CD4-positive, alpha-beta T cell treated with Interleukin-2 at 100 ng/mL for 4 hours (primary cell): Measurements from ENCODE around the gene GAB2.
"Not testable (repeated sequence)": the region's sequence is repeated elsewhere in the genome, so short reads cannot be mapped to it uniquely, and the experiment has no call there.

Experiments used
- DNase-seq: peaks from one replicate; pipeline ENCODE4 v3.0.0-alpha.2; 2020; ENCODE audit warnings: low spot score

Gene GAB2

GRCh38 chr11:78313181-78313795, 104.3 kb downstream of the GAB2 start:
- no peak for DNase-seq

GRCh38 chr11:78312712-78313111, 104.9 kb downstream of the GAB2 start:
- DNase-seq = no peak

- DNase-seq = no peak
Measured at GRCh38 chr11:78311702-78312371, 105.8 kb downstream of the GAB2 start.

- DNase-seq = no peak
Measured at GRCh38 chr11:78310500-78310909, 107.1 kb downstream of the GAB2 start.

GRCh38 chr11:78304201-78304600, 113.4 kb downstream of the GAB2 start:
- DNase-seq = no peak

- no peak for DNase-seq
Measured at GRCh38 chr11:78300108-78300839, 117.3 kb downstream of the GAB2 start.

- no peak for DNase-seq
Measured at GRCh38 chr11:78299000-78299710, 118.5 kb downstream of the GAB2 start.

GRCh38 chr11:78298291-78298771, 119.3 kb downstream of the GAB2 start:
- DNase-seq = no peak

GRCh38 chr11:78295991-78296930, 121.4 kb downstream of the GAB2 start:
- no peak for DNase-seq

- DNase-seq = no peak
Measured at GRCh38 chr11:78295347-78295746, 122.3 kb downstream of the GAB2 start.

- not testable (repeated sequence) for DNase-seq
Measured at GRCh38 chr11:78294100-78294499, 123.5 kb downstream of the GAB2 start.

GRCh38 chr11:78293536-78293935, 124.1 kb downstream of the GAB2 start:
- no peak for DNase-seq

- DNase-seq = peak; percentile 63
Measured at GRCh38 chr11:78292109-78292803, 125.4 kb downstream of the GAB2 start.

- peak; percentile 43 for DNase-seq
Measured at GRCh38 chr11:78291503-78292108, 126.0 kb downstream of the GAB2 start.

- no peak for DNase-seq
Measured at GRCh38 chr11:78290293-78291176, 127.1 kb downstream of the GAB2 start.

- DNase-seq = no peak
Measured at GRCh38 chr11:78289552-78290292, 127.9 kb downstream of the GAB2 start.

- DNase-seq = no peak
Measured at GRCh38 chr11:78284260-78284659, 133.4 kb downstream of the GAB2 start.

- DNase-seq = no peak
Measured at GRCh38 chr11:78282821-78283220, 134.8 kb downstream of the GAB2 start.
